CMK (cell line): ENCODE measurements around the gene AJUBA.
A peak's percentile ranks its signal among the peaks of the same experiment; 100 is the strongest.

Source experiments
- DNase-seq: peaks from one replicate; pipeline ENCODE4 v3.0.0-alpha.2; 2010; ENCODE audit warnings: low read depth

AJUBA gene

DNA sequence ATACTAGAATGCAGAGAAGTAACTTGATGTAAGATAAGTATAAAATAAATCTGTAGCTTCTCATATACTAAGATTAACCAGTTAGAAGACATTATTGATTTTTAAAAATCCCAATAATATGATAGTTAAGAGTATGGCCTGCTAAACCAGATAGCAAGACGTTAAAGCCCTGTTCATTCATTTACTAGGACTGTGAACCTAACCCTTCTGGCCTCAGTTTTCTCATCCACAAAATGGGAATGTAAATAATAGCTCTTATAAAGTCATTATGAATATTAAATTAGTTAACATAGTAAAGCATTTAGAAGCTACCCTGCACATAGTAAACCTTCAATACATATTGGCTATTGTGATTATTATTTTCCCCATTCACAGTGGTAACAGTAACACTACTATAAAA, 47.2 kb downstream of the AJUBA start:
- DNase-seq = no peak

DNA sequence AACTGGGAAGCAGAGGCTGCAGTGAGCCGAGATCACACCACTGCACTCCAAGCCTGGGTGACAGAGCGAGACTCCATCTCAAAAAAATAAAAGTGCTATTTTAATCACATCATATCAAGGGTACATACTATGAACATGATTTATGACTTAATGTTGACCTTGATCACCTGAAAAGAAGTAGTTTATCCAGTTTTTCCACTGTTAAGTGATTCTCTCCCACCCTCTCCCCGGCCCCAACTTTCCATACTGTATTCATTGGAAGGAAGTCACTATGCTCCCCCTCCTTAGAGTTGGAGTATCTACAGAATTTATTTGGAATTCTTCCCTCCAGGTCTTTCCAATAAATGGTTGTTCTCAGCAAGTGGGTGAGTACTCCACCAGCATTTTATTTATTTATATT, 50.2 kb downstream of the AJUBA start:
- no peak for DNase-seq

DNA sequence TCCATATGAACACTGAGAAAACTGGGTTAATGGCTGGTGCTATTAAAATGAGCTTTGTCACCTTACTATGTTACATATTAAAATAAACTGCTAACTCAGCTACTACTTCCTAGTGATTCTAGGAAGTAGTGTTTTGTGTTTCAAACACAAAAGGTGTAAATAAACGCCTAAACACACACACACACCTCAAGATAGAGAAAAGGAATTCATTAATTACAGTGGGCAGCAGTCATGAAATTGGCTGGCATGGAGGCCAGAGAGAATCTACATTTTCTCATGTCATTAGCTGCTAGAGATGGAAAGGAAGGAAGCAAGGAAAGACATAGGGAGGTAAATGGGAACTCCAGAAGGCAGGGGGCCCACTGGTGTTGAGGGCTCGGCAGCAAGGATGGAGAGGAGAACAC, 52.4 kb downstream of the AJUBA start:
- no peak for DNase-seq

DNA sequence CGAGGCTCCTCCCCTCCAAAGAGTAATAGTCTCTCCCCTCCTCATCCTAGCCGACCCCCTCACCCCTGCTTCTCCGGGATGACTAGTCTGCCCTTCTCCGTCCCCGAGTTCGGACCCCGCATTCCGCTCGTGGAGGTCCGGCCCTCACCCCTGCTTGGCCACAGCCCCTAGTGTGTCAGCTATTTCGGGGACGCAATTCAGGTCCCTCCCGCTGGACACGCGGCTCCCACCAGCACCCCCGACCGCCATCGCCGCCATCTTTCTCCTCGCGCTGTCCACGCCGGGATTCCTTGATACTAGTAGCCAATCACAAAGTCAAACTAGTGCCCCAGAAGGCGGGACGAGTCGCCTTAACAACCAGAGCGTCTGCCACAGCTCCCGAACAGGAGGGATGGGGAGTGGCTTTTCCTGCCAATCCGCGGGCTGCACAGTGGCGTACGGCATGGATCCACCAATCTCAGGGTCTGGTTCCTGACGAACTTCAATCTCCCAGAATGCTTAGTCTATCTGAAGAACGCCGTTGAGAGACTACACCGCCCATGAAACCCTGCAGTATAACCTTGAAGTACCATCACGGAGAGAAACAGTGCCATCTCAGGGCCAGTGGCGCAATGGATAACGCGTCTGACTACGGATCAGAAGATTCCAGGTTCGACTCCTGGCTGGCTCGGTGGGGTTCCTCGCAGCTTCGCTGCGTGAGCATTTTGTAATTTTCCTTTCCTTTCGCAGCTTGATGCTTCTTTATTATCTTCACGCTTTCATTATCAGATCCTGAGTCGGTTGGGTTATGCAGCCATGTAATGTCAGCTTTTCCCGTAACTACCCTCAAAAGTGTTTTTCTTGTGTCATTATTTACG, 53.0 kb downstream of the AJUBA start, which contains the start of gene PRMT5:
TSS of gene PRMT5 (minus strand) at position 273 of the 857 bp plus-strand sequence. CDS start at position 258, 15 bp downstream.
- peak; percentile 95 for DNase-seq

DNA sequence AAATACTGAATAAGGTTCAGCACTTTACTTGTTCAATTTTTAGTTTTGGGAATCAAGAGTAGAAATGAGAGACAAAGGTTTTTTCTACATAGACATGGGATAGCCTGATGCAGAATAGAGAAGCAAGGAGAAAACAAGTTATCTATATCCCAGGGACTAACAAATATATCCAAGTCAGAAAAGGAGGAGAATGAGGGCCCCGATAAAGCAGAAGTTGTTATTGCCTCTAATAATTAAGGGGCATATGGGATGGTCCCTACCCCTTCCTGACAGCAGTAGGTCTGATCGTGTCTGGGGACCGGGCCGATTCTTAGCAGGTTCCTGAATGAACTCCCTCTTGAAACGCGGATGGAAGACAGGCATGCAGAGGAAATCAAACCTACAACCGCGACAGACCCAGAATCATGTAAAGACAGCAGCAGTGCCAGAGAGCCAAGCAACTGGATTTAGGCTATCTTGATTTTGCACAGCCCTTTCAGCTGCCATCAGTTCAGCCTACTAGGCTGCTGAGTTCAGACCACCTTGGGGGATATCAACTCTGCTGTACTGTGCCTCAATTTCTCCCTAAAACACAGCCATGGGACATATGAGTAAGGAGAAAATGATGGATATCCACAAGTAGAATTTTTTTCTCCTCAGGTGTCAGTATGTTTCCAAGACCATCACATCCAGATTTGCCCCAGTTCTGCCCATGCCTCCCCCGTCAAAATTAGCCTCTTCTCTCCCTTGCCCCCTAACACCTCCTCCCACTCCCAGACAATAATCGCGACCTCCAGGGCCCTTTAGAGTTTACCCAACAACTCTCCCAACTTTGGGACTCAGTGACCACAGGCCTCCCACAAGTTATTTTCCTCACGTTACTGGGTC, 53.9 kb downstream of the AJUBA start:
- DNase-seq = no peak

DNA sequence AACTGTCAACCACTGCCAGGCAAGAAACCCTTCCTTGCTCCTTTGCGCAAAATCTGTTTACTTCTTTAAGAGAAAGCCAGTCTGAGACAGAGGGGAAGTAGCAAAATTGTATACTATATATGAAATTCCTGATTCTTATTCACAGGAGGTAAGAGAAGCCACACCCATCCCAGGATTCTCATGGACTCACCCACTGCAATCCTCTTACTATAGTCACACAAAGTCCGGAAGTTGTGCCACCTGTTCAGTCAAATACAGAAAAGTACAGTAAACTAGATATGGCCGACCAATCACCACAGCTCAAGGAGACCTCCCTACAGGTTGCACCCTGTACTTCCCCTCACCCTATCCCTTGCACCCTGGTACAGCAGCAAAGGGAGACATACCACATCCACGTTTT, 56.0 kb downstream of the AJUBA start:
- no peak for DNase-seq

DNA sequence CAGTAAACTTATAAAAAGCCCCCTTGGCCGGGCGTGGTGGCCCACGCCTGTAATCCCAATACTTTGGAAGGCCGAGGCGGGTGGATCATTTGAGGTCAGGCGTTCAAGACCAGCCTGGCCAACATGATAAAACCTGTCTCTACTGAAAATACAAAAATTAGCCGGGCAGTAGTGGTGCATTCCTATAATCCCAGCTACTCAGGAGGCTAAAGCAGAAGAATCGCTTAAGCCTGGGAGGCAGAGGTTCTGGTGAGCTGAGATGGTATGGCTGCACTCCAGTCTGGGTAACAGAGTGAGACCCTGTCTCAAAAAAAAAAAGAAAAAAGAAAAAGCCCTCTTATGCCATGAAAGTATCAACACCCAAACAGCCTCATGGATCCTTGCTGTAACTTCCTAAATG, 56.8 kb downstream of the AJUBA start:
- no peak for DNase-seq

DNA sequence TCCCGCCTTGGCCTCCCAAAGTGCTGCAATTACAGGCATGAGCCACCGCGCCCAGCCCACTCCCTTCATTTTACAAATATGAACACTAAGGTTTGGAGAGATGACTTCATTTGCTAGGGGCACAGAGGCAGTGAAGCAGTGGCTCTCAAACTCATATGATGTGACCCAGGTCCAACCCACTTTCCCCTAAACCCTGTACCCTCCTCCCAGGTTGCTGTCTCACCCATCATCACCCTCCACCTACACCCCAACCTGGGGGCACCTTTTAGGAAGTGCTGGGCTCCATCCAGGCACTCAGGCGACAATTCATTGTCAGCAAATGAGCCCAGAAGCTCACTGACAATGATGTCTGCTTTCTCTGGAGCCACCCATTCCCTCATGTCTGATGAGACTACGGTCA, 58.6 kb downstream of the AJUBA start:
- no peak for DNase-seq

DNA sequence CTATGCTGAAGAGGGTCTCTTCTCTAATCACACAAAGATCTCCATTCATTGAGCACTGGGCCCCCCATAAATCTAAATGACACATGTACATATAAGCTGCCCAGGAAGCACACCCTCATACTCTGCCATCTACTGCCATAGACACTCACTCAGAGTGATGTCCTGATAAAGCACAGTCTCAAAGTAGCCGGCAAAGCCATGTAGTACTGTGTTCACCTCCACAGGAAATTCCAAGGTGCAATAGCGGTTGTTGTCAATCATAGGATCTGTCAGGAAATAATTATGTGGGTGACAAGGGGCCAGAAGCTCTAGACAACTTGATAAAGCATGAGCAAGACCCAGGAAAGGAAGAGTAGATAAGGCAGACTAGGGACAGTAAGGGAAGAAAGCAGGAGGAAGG, 60.1 kb downstream of the AJUBA start:
- DNase-seq = no peak
